HEK293 (cell line): ENCODE data around the gene GJD4.

Experiments used
- GLIS1 ChIP-seq: fragments of 450-650 bp; formaldehyde crosslinking; IDR thresholded peaks from 2 replicates; pipeline ENCODE4 v1.5.1; 2016; ENCODE audit warnings: missing biosample characterization, missing genetic modification characterization
- IKZF3 ChIP-seq: fragments of 450-650 bp; IDR thresholded peaks from 2 replicates; pipeline ENCODE4 v1.5.0; 2018; ENCODE audit warnings: missing biosample characterization, mild to moderate bottlenecking, missing genetic modification characterization, moderate library complexity
- KLF8 ChIP-seq: fragments of 450-650 bp; formaldehyde crosslinking; IDR thresholded peaks from 2 replicates; pipeline ENCODE4 v1.5.1; 2016; ENCODE audit warnings: missing biosample characterization, missing genetic modification characterization
- OVOL3 ChIP-seq: fragments of 450-650 bp; formaldehyde crosslinking; IDR thresholded peaks from 2 replicates; pipeline ENCODE4 v1.5.1; 2016; ENCODE audit warnings: missing biosample characterization, missing genetic modification characterization
- RBAK ChIP-seq: fragments of 450-650 bp; formaldehyde crosslinking; IDR thresholded peaks from 2 replicates; pipeline ENCODE4 v1.5.1; 2016; ENCODE audit warnings: missing biosample characterization, missing genetic modification characterization
- SP7 ChIP-seq: fragments of 450-650 bp; formaldehyde crosslinking; IDR thresholded peaks from 2 replicates; pipeline ENCODE4 v1.5.1; 2016; ENCODE audit warnings: missing biosample characterization, missing genetic modification characterization
- YY2 ChIP-seq: fragments of 450-650 bp; formaldehyde crosslinking; IDR thresholded peaks from 2 replicates; pipeline ENCODE4 v1.5.1; 2016; ENCODE audit warnings: missing biosample characterization, missing genetic modification characterization
- ZBTB1 ChIP-seq: fragments of 450-650 bp; formaldehyde crosslinking; IDR thresholded peaks from 2 replicates; pipeline ENCODE4 v1.5.1; 2016; ENCODE audit warnings: missing biosample characterization, missing genetic modification characterization
- ZBTB7A ChIP-seq: fragments of 450-650 bp; formaldehyde crosslinking; IDR thresholded peaks from 2 replicates; pipeline ENCODE4 v1.5.1; 2016; ENCODE audit warnings: low read depth, missing biosample characterization, missing genetic modification characterization
- ZFHX2 ChIP-seq: fragments of 450-650 bp; formaldehyde crosslinking; conservative IDR thresholded peaks from 2 replicates; pipeline ENCODE4 v1.5.1; 2016; ENCODE audit warnings: missing biosample characterization, missing genetic modification characterization
- ZNF10 ChIP-seq: fragments of 450-650 bp; formaldehyde crosslinking; IDR thresholded peaks from 2 replicates; pipeline ENCODE4 v1.5.1; 2017; ENCODE audit warnings: missing biosample characterization, missing genetic modification characterization
- ZNF114 ChIP-seq: fragments of 450-650 bp; formaldehyde crosslinking; IDR thresholded peaks from 2 replicates; pipeline ENCODE4 v1.5.0; 2017; ENCODE audit warnings: missing biosample characterization, missing genetic modification characterization
- ZNF2 ChIP-seq: fragments of 450-650 bp; formaldehyde crosslinking; IDR thresholded peaks from 2 replicates; pipeline ENCODE4 v1.5.1; 2016; ENCODE audit warnings: missing biosample characterization, missing genetic modification characterization
- ZNF324 ChIP-seq: fragments of 450-650 bp; formaldehyde crosslinking; IDR thresholded peaks from 2 replicates; pipeline ENCODE4 v1.5.1; 2016; ENCODE audit warnings: missing biosample characterization, missing genetic modification characterization
- ZNF335 ChIP-seq: fragments of 450-650 bp; formaldehyde crosslinking; conservative IDR thresholded peaks from 2 replicates; pipeline ENCODE4 v1.5.1; 2016; ENCODE audit warnings: missing biosample characterization, missing genetic modification characterization
- ZNF473 ChIP-seq: fragments of 450-650 bp; formaldehyde crosslinking; IDR thresholded peaks from 2 replicates; pipeline ENCODE4 v1.5.1; 2017; ENCODE audit warnings: missing biosample characterization, missing genetic modification characterization
- ZNF558 ChIP-seq: fragments of 450-650 bp; formaldehyde crosslinking; IDR thresholded peaks from 2 replicates; pipeline ENCODE4 v1.5.1; 2016; ENCODE audit warnings: missing biosample characterization, missing genetic modification characterization
- ZNF580 ChIP-seq: fragments of 450-650 bp; formaldehyde crosslinking; IDR thresholded peaks from 2 replicates; pipeline ENCODE4 v1.5.1; 2016; ENCODE audit warnings: missing biosample characterization, missing genetic modification characterization
- ZNF600 ChIP-seq: fragments of 450-650 bp; formaldehyde crosslinking; IDR thresholded peaks from 2 replicates; pipeline ENCODE4 v1.5.1; 2016; ENCODE audit warnings: missing biosample characterization, missing genetic modification characterization
- ZNF623 ChIP-seq: fragments of 450-650 bp; formaldehyde crosslinking; IDR thresholded peaks from 2 replicates; pipeline ENCODE4 v1.5.1; 2016; ENCODE audit warnings: missing biosample characterization, missing genetic modification characterization
- ZNF692 ChIP-seq: fragments of 450-650 bp; formaldehyde crosslinking; IDR thresholded peaks from 2 replicates; pipeline ENCODE4 v1.5.1; 2016; ENCODE audit warnings: missing biosample characterization, missing genetic modification characterization
- TF ChIP-seq, protein P1 (sequence below): fragments of 450-650 bp; IDR thresholded peaks from 2 replicates; pipeline ENCODE4 v1.5.1; 2018; ENCODE audit warnings: missing biosample characterization, mild to moderate bottlenecking, missing genetic modification characterization
- TF ChIP-seq, protein P2 (sequence below): fragments of 450-650 bp; formaldehyde crosslinking; IDR thresholded peaks from 2 replicates; pipeline ENCODE4 v1.5.1; 2017; ENCODE audit warnings: missing biosample characterization, missing genetic modification characterization
- TF ChIP-seq, protein P3 (sequence below): fragments of 450-650 bp; formaldehyde crosslinking; IDR thresholded peaks from 2 replicates; pipeline ENCODE4 v1.5.1; 2016; ENCODE audit warnings: missing biosample characterization, missing genetic modification characterization
- TF ChIP-seq, protein P4 (sequence below): fragments of 450-650 bp; formaldehyde crosslinking; IDR thresholded peaks from 2 replicates; pipeline ENCODE4 v1.5.0; 2017; ENCODE audit warnings: missing biosample characterization, missing genetic modification characterization, borderline replicate concordance
- TF ChIP-seq, protein P5 (sequence below): fragments of 450-650 bp; formaldehyde crosslinking; IDR thresholded peaks from 2 replicates; pipeline ENCODE4 v1.5.1; 2016; ENCODE audit warnings: missing biosample characterization, missing genetic modification characterization

Gene GJD4

GRCh38 chr10:35643151-35644049 lies 38.3 kb downstream of the GJD4 start (continued):
- TF ChIP-seq, protein P1, sequence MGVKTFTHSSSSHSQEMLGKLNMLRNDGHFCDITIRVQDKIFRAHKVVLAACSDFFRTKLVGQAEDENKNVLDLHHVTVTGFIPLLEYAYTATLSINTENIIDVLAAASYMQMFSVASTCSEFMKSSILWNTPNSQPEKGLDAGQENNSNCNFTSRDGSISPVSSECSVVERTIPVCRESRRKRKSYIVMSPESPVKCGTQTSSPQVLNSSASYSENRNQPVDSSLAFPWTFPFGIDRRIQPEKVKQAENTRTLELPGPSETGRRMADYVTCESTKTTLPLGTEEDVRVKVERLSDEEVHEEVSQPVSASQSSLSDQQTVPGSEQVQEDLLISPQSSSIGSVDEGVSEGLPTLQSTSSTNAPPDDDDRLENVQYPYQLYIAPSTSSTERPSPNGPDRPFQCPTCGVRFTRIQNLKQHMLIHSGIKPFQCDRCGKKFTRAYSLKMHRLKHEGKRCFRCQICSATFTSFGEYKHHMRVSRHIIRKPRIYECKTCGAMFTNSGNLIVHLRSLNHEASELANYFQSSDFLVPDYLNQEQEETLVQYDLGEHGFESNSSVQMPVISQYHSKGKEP (tag by site-specific recombination) = 0 out of 2 replicates have a peak, but pooled peaks have one; percentile 10
- no peak; the same call in 1 of the 2 replicates for TF ChIP-seq ZNF580 (tag by site-specific recombination)
- TF ChIP-seq ZNF324 (tag by site-specific recombination) = 0 out of 2 replicates have a peak, but pooled peaks have one; percentile 62
- peak; percentile 94 for TF ChIP-seq SP7 (tag by site-specific recombination)
- TF ChIP-seq OVOL3 (tag by site-specific recombination) = 0 out of 2 replicates have a peak, but pooled peaks have one; percentile 49
- TF ChIP-seq, protein P2, sequence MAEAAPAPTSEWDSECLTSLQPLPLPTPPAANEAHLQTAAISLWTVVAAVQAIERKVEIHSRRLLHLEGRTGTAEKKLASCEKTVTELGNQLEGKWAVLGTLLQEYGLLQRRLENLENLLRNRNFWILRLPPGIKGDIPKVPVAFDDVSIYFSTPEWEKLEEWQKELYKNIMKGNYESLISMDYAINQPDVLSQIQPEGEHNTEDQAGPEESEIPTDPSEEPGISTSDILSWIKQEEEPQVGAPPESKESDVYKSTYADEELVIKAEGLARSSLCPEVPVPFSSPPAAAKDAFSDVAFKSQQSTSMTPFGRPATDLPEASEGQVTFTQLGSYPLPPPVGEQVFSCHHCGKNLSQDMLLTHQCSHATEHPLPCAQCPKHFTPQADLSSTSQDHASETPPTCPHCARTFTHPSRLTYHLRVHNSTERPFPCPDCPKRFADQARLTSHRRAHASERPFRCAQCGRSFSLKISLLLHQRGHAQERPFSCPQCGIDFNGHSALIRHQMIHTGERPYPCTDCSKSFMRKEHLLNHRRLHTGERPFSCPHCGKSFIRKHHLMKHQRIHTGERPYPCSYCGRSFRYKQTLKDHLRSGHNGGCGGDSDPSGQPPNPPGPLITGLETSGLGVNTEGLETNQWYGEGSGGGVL (tag by site-specific recombination) = peak; percentile 99
- TF ChIP-seq ZNF692 = peak; percentile 94
- 0 out of 2 replicates have a peak, but pooled peaks have one; percentile 11 for TF ChIP-seq YY2 (tag by site-specific recombination)
- peak; percentile 89 for TF ChIP-seq GLIS1 (tag by site-specific recombination)
- peak; percentile 60 for TF ChIP-seq ZNF335 (tag by site-specific recombination)
- 0 out of 2 replicates have a peak, but pooled peaks have one; percentile 40 for TF ChIP-seq ZNF10 (tag by site-specific recombination)
- peak; percentile 75; the same call in 1 of the 2 replicates for TF ChIP-seq ZNF2
- TF ChIP-seq, protein P3, sequence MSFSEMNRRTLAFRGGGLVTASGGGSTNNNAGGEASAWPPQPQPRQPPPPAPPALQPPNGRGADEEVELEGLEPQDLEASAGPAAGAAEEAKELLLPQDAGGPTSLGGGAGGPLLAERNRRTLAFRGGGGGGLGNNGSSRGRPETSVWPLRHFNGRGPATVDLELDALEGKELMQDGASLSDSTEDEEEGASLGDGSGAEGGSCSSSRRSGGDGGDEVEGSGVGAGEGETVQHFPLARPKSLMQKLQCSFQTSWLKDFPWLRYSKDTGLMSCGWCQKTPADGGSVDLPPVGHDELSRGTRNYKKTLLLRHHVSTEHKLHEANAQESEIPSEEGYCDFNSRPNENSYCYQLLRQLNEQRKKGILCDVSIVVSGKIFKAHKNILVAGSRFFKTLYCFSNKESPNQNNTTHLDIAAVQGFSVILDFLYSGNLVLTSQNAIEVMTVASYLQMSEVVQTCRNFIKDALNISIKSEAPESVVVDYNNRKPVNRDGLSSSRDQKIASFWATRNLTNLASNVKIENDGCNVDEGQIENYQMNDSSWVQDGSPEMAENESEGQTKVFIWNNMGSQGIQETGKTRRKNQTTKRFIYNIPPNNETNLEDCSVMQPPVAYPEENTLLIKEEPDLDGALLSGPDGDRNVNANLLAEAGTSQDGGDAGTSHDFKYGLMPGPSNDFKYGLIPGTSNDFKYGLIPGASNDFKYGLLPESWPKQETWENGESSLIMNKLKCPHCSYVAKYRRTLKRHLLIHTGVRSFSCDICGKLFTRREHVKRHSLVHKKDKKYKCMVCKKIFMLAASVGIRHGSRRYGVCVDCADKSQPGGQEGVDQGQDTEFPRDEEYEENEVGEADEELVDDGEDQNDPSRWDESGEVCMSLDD (tag by site-specific recombination) = peak; percentile 74
- TF ChIP-seq ZNF473 (tag by site-specific recombination) = no peak
- TF ChIP-seq, protein P4, sequence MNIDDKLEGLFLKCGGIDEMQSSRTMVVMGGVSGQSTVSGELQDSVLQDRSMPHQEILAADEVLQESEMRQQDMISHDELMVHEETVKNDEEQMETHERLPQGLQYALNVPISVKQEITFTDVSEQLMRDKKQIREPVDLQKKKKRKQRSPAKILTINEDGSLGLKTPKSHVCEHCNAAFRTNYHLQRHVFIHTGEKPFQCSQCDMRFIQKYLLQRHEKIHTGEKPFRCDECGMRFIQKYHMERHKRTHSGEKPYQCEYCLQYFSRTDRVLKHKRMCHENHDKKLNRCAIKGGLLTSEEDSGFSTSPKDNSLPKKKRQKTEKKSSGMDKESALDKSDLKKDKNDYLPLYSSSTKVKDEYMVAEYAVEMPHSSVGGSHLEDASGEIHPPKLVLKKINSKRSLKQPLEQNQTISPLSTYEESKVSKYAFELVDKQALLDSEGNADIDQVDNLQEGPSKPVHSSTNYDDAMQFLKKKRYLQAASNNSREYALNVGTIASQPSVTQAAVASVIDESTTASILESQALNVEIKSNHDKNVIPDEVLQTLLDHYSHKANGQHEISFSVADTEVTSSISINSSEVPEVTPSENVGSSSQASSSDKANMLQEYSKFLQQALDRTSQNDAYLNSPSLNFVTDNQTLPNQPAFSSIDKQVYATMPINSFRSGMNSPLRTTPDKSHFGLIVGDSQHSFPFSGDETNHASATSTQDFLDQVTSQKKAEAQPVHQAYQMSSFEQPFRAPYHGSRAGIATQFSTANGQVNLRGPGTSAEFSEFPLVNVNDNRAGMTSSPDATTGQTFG (tag by site-specific recombination) = no peak
- peak; percentile 46; the same call in 1 of the 2 replicates for TF ChIP-seq ZNF558 (tag by site-specific recombination)
- peak; percentile 81; the same call in 1 of the 2 replicates for TF ChIP-seq ZNF600 (tag by site-specific recombination)
- TF ChIP-seq ZBTB1 (tag by site-specific recombination) = no peak
- no peak for TF ChIP-seq RBAK (tag by site-specific recombination)
- peak; percentile 69 for TF ChIP-seq KLF8 (tag by site-specific recombination)
- 0 out of 2 replicates have a peak, but pooled peaks have one; percentile 5 for TF ChIP-seq ZNF623
- peak; percentile 58; the same call in 1 of the 2 replicates for TF ChIP-seq ZFHX2 (tag by site-specific recombination)
- TF ChIP-seq IKZF3 (tag by site-specific recombination) = peak; percentile 65
- TF ChIP-seq, protein P5, sequence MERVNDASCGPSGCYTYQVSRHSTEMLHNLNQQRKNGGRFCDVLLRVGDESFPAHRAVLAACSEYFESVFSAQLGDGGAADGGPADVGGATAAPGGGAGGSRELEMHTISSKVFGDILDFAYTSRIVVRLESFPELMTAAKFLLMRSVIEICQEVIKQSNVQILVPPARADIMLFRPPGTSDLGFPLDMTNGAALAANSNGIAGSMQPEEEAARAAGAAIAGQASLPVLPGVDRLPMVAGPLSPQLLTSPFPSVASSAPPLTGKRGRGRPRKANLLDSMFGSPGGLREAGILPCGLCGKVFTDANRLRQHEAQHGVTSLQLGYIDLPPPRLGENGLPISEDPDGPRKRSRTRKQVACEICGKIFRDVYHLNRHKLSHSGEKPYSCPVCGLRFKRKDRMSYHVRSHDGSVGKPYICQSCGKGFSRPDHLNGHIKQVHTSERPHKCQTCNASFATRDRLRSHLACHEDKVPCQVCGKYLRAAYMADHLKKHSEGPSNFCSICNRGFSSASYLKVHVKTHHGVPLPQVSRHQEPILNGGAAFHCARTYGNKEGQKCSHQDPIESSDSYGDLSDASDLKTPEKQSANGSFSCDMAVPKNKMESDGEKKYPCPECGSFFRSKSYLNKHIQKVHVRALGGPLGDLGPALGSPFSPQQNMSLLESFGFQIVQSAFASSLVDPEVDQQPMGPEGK (tag by site-specific recombination) = peak; percentile 94
- TF ChIP-seq ZNF114 = no peak
- no peak for TF ChIP-seq ZBTB7A (tag by site-specific recombination)
